HepG2 (cell line): ENCODE results near the gene KCTD16. TPM values are rescaled to one million over a fixed set of nuclear protein-coding genes. Genes with fewer than 3 reads are reported as not detected.

Experiments used
- ARID2 ChIP-seq: sonication (generic); formaldehyde crosslinking; IDR thresholded peaks from 2 replicates; pipeline ENCODE4 v1.8.1; 2022; ENCODE audit warnings: mild to moderate bottlenecking, missing genetic modification reagents, borderline replicate concordance
- ELF1 ChIP-seq: sonication (generic); formaldehyde crosslinking; IDR thresholded peaks from 2 replicates; pipeline ENCODE4 v1.4.0; 2020; ENCODE audit warnings: missing genetic modification reagents
- FOSL1 ChIP-seq: sonication (generic); formaldehyde crosslinking; IDR thresholded peaks from 2 replicates; pipeline ENCODE4 v1.9.0; 2021; ENCODE audit warnings: missing genetic modification reagents, borderline replicate concordance
- NR0B2 ChIP-seq: sonication (generic); formaldehyde crosslinking; IDR thresholded peaks from 2 replicates; pipeline ENCODE4 v1.4.0; 2020; ENCODE audit warnings: mild to moderate bottlenecking, missing genetic modification reagents
- SOX13 ChIP-seq, 3 experiments: fragments of 450-650 bp in 1 of 3; sonication (generic) in 1 of 3; formaldehyde crosslinking in 1 of 3; IDR thresholded peaks in 2 of 3; conservative IDR thresholded peaks in 1 of 3; 2 replicates each; pipeline versions ENCODE4 v1.5.0 to v1.6.1; 2016 to 2020; ENCODE audit warnings: antibody characterized with exemption in 1 of 3, mild to moderate bottlenecking in 1 of 3, missing compliant biosample characterization in 1 of 3, missing genetic modification reagents in 1 of 3, moderate library complexity in 1 of 3
- ZBTB25 ChIP-seq: IDR thresholded peaks from 2 replicates; pipeline ENCODE4 v1.6.1; 2018; ENCODE audit warnings: missing genetic modification reagents
- ZBTB40 ChIP-seq, 2 experiments: fragments of 450-650 bp in 1 of 2; sonication (generic) in 1 of 2; formaldehyde crosslinking in 1 of 2; IDR thresholded peaks; 2 replicates each; pipeline versions ENCODE4 v1.6.1 to v1.8.0; 2016 to 2022; ENCODE audit warnings: antibody characterized with exemption in 1 of 2, mild to moderate bottlenecking in 1 of 2, missing genetic modification reagents in 1 of 2
- ZEB1 ChIP-seq: IDR thresholded peaks from 2 replicates; pipeline ENCODE4 v1.6.1; 2012; ENCODE audit warnings: mild to moderate bottlenecking, low read depth, inconsistent platforms; ENCODE audit not compliant: insufficient replicate concordance
- ZFP90 ChIP-seq: sonication (generic); formaldehyde crosslinking; IDR thresholded peaks from 2 replicates; pipeline ENCODE4 v1.8.0; 2022; ENCODE audit warnings: missing genetic modification reagents, mild to moderate bottlenecking, inconsistent platforms, borderline replicate concordance
- ZNF773 ChIP-seq: sonication (generic); formaldehyde crosslinking; IDR thresholded peaks from 2 replicates; pipeline ENCODE4 v1.4.0; 2020; ENCODE audit warnings: missing genetic modification reagents, borderline replicate concordance
- polyA plus RNA-seq, 8 experiments: library from polyadenylated mRNA; depleted of rRNA in 3 of 8; stranded (reverse) in 7 of 8; unstranded in 1 of 8; fragments of >200 nt; fragmentation: Illumina TruSeq in 4 of 8; extraction: Trizol in 4 of 8; gene quantifications; 2 replicates each; pipeline versions ENCODE4 v1.2.1 to v1.2.3, GENCODE V29; 2011 to 2016; ENCODE audit warnings: low read depth in 4 of 8, missing spikeins in 1 of 8, mixed read lengths in 1 of 8; ENCODE audit not compliant: insufficient read depth in 1 of 8
- total RNA-seq, 5 experiments: library from RNA; depleted of rRNA; stranded (reverse); fragments of >200 nt; fragmentation: Illumina TruSeq; extraction: Trizol; gene quantifications; 2 replicates each; pipeline ENCODE4 v1.2.3, GENCODE V29; 2016; ENCODE audit warnings: low read depth in 1 of 5
- TF ChIP-seq, protein P1 (sequence below): IDR thresholded peaks from 2 replicates; pipeline ENCODE4 v1.6.1; 2016; ENCODE audit warnings: low read depth, control low read depth

The KCTD16 gene
- total and polyA plus RNA-seq, 2 of the 13 experiments (the other 11 are each of a cell fraction or from before 2014, with no cell fraction given), result 0.02 to 0.09 TPM

DNA sequence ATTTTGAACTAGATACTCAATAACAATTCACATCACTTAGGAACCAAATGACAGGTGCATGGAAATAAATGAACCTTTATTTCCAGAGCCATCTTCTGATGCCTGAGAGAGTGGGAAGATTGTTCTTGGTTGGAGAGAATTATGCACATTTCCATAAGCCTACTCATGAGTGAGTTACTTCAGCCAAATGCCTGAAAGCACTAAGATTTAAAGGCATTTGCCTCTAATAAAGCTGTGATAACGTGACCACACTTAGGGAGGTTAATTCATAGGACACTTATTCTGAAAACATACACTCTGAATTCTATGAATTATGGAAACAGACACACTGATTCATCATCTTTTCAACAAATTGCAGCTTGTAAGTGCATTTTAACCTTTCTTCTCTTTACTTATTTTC is 40.0 kb downstream of the KCTD16 start (continued):
- TF ChIP-seq NR0B2 (CRISPR knock-in tag) (no peak), ELF1 (CRISPR knock-in tag) (no peak), SOX13 (IDR thresholded peaks at IDR 0.05) (no peak), SOX13 (CRISPR knock-in tag; conservative IDR thresholded peaks at IDR 0.05 in 1 of 2, IDR thresholded peaks at IDR 0.05 in 1 of 2) (no peak), ARID2 (no peak), ZEB1 (no peak), FOSL1 (CRISPR knock-in tag) (no peak), ZBTB40 (IDR thresholded peaks at IDR 0.05) (no peak), ZBTB40 (CRISPR knock-in tag; IDR thresholded peaks at IDR 0.05) (no peak), ZNF773 (no peak), ZBTB25 (no peak), ZFP90 (no peak)
- TF ChIP-seq, protein P1, sequence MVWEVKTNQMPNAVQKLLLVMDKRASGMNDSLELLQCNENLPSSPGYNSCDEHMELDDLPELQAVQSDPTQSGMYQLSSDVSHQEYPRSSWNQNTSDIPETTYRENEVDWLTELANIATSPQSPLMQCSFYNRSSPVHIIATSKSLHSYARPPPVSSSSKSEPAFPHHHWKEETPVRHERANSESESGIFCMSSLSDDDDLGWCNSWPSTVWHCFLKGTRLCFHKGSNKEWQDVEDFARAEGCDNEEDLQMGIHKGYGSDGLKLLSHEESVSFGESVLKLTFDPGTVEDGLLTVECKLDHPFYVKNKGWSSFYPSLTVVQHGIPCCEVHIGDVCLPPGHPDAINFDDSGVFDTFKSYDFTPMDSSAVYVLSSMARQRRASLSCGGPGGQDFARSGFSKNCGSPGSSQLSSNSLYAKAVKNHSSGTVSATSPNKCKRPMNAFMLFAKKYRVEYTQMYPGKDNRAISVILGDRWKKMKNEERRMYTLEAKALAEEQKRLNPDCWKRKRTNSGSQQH, result no peak
